SK-MEL-5 (cell line): ENCODE data around the gene IL1RAPL1. TPM values are rescaled to one million over a fixed set of nuclear protein-coding genes. Genes with fewer than 3 reads are reported as not detected.
"Not testable (repeated sequence)": the region's sequence is repeated elsewhere in the genome, so short reads cannot be mapped to it uniquely, and the experiment has no call there.

Experiments
- DNase-seq: peaks from one replicate; pipeline ENCODE4 v3.0.0-alpha.2; 2016; ENCODE audit warnings: low read depth, low spot score
- in situ Hi-C: cut with HindIII; loops from 2 replicates; pipeline ENCODE4 v1.10.0; 2016; ENCODE audit warnings: low sequenced_read_pairs, high pct_unique_total_duplicates, low pct_unique_long_range_greater_than_20kb
- total RNA-seq: library from RNA; depleted of rRNA; stranded (reverse); fragments of >200 nt; shearing (Covaris generic); gene quantifications from 2 replicates; pipeline ENCODE4 v1.2.3, GENCODE V29; 2014

IL1RAPL1 gene
- total RNA-seq, 1 experiment from 2014 or later, result 0.32 TPM

DNA sequence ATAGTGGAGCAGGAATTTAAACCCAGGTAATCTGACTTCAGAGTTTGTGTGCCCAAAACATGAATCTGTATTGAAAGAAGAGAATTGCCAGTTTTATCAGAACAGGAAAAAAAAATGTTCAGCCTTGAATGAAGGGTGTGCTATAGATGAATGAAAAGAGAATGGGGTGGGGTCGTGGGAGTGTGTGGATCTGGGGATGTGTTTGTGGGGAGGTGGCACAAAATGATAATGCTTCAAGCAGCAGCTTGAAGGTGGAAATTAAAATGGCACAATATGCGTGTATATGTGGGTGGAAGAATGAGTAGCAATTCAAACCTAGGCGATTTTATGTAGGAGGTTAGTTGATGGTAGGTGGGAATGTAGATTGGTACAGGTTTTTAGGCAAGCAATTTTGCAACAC is 122.2 kb downstream of the IL1RAPL1 start:
- DNase-seq, result no peak
- in situ Hi-C loops, result no loop called here

DNA sequence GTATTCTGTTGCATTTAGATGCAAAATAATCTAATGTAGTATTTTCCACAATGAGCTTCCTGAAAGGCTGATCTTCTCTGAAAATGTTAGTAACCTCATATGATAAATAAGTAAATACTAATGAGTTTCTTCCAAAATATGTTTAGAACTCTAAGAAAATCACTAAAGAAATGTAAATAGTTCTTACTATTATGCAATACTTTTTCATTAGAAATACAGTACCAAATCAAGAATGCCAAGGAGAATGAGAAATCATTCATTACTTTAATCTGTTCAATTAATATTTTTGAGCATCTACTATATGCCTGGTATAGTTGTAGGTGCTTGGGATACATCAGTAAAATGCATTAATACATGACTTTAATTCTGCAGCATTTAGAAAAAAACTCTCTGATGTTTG is 130.6 kb downstream of the IL1RAPL1 start:
- in situ Hi-C loops, result no loop called here
- no peak for DNase-seq

DNA sequence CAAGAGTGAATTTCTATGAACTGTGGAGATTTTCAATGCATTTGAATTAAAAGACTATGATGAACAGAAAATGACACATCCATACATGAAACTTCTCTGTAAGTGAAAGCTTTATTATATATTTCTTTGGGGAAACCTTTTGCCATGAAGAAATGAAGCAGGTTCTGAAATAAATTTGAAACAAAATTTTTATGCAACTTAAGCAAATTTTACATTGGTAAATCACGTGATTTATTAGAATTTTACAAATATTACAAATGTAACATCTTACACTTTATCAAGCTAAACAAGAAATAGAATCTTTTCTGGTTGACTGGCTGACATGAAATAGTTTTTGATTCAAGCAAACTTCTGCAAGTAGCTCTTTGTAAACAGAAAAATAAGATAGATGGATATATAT is 131.2 kb downstream of the IL1RAPL1 start:
- in situ Hi-C loops, result no loop called here
- no peak for DNase-seq

DNA sequence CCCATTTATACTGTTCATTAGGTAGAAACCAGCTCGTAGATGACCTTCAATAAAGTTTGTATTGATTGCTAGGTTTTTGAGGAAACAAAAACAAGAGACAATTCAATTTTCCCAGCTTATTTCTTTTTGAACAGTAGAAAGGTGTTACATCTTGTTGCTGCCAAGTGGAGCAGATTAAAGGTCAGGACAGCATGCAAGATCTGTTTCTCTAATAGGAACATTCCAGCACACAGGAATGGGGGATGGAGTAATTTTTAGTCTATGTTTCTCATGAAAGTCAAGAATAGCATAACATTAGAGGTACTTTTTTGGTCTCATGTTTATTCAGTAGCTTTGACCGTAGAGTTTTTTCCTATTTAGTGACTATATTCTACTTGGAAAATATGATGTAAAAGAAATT is 132.4 kb downstream of the IL1RAPL1 start:
- DNase-seq, result no peak
- in situ Hi-C loops, result no loop called here

DNA sequence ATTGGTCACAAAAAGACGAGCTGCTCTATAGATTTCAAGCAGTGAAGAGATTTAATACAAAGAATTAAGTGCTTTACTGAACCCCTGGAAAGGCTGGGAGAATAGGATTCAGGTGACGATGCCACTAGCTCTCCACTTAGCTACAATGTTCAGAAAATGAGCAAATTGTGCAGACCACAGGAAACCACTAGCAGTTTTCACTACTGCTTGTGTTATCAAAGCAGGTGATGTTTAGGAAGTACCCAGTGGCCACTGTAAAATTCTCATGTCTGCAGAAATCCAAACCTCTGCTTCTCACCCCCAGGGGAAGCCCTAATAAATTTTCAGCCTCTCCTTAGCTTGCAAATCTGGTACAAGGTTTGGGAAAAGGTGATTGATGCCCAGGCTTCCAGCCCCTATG is 165.1 kb downstream of the IL1RAPL1 start:
- in situ Hi-C loops, result no loop called here
- no peak for DNase-seq

DNA sequence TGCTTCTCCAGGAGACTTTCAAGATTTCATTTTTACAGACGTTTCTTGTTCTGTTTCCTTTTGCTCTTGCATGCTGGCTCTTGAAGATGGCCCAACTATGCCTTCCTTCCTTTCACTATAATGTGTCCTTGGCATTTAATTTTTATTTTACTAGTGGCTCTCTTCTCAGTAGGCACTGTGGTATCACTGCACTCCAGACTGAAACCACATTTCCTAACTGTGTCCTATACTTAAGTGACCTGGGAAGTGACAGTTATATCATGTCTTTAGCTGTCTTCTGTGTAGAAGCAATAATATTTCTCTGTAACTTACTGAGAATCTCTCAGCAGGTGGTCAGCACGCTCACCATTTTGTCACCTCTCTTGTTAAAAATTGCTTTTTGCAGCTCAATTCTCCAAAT is 168.9 kb downstream of the IL1RAPL1 start:
- in situ Hi-C loops, result no loop called here
- DNase-seq, result no peak

DNA sequence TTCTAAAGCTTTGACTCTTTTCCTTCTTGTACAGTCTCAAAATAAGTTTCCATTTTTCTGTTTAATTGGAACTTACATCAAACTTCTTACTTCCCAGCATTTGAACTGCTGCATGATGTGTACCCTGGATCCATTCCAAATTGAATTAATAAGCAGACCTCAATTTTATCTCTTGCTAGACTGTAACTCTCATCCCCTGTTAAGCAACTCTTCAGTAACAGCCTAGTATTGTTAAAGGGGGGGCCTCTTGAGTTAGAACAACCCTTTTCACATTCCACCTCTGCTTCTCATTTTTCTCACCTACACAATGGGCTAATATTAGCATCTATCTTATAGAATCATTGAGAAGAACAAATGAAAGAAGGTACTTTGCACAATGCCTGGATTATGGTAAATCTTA is 169.4 kb downstream of the IL1RAPL1 start:
- no peak for DNase-seq

DNA sequence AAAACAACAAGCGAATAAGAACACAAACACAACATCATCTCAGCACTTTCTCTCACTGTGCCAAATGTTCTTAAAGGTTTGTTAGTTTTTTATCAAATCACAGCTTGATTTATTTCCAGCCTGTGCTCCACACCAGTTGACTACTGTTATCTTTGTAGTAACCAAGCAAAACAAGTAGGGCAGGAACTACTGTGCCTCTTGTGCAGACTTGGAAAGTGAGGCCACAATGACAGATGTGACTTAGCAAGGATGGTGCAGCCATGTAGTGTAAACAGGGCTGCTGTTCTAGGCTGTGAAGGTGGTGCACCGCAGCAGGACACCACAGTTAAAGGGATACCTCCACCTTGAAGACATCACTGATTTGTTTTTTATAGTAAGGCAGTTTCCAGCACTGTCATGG is 170.0 kb downstream of the IL1RAPL1 start:
- DNase-seq, result no peak
- in situ Hi-C loops, result no loop called here

More for the DNA sequence above, 169.4 kb downstream of the IL1RAPL1 start:
- in situ Hi-C loops, result no loop called here

DNA sequence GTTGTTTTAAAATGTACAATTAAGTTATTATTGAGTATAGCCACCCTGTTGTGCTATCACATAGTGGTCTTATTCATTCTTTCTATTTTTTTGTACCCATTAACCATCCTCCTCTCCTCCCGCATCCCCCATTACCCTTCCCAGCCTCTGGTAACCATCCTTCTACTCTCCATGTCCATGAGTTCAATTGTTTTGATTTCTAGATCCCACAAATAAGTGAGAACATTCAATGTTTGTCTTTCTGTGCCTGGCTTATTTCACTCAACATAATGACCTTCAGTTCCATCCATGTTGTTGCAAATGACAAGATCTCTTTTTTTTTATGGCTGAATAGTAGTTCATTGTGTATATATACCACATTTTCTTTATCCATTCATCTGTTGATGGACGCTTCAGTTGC is 179.3 kb downstream of the IL1RAPL1 start:
- in situ Hi-C loops, DNase-seq: not testable (repeated sequence)

DNA sequence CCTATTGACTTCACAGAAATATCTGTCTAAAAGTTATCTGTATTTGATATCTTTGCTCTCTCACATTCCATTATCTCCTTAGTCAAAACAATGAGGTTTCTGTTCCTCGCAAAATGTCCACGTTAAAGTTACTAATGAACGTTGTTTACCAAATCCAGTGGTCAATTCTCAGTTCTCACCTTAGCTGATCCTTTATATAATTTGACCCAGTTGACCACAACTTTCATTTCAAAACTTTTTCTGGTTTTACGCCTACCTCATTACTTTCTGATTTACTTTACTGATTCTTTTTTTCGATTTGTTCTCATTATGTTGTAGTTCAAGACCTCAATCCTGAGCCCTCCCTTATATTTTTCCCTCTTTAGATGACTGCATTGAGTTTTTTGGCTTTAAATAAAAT is 186.6 kb downstream of the IL1RAPL1 start:
- DNase-seq, result no peak
- in situ Hi-C loops, result no loop called here

DNA sequence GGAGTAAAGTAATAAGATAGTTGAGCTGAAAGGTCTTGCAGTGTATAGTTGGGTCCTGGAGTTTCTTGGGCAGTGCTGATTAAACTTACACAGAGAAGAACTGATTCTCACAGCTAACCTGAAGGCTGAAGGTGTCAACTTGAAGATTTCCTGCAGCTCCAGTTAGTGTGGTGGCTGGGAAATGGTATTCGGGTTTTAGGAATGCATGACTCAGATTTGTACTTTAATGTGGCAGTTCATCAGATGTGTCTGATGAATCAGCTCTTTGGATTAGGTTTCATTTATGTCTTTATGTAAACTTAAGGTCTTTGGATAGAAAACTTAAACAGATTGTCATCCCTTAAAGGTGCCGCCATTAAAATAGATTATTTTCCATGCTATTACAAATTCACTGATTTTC is 200.0 kb downstream of the IL1RAPL1 start:
- in situ Hi-C loops, result no loop called here
- DNase-seq, result no peak

DNA sequence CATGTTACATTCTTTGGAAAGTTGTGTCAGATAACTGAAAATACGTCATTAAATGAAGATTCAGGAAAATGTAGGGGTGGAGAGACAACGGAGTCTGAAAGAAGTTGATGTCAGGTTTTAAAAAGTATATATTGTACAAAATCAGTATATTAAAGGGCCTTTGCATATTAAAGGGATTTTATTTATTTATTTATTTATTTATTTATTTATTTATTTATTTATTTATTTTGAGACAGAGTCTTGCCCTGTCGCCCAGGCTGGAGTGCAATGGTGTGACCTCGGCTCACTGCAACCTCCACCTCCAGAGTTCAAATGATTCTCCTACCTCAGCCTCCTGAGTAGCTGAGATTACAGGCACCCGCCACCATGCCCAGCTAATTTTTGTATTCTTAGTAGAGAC is 213.4 kb downstream of the IL1RAPL1 start:
- in situ Hi-C loops, DNase-seq: not testable (repeated sequence)

DNA sequence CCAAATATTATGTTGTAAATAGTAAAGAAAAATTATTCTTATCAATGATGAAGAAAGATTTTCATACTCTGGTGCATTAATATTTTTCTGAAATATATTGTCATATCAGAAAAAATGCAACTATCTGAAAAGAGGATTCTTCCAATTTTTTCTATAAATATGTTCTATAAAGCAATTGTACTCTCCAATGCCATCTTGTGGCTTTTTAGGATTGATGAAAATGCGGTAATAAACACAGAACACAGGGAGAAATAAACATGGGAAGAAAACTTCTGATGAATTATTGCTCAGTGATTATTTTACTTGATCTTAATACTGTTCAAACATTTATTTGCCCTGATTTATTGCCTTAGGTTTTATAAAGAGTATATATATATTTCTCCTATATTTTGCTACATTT is 215.4 kb downstream of the IL1RAPL1 start:
- in situ Hi-C loops, result no loop called here

DNA sequence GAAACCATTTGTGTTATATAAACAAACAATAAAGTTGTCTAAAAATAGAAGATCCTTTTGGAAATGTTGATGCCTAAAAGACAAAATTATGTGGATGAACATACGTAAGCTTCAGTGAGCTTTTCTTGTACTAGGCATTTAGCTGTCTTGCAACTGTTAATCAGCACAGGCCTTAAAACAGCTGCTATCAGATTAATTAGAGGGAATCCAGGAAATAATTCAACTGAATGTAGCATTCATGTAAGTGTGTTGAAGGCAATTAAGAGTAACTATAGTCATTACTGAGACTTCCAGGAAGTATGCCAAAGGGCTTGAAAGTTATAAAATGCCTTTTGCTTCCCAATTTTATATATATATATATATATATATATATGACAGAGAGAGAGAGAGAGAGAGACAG is 248.7 kb downstream of the IL1RAPL1 start:
- DNase-seq, result no peak
- in situ Hi-C loops, result no loop called here

More for the DNA sequence above, 215.4 kb downstream of the IL1RAPL1 start:
- DNase-seq, result peak; percentile 5

DNA sequence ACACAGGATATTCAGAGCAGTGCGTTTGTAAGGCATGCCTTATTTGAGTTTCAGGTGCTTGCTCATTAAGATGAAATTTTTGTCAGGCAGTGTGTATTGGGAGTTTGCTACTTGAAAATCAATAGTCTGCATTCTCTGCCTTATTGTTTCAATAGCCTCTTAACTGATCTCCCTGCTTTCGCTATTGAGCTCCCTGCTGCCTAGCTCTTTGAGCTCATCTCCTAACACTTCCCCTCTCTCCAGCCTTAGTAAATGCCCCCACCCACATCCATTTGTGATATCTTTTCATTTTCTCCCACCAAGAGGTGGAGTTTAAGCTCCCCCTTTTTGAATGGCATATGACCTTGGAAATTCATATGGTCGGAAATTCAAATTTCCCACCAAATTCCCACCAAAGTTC is 256.6 kb downstream of the IL1RAPL1 start:
- DNase-seq, result no peak

DNA sequence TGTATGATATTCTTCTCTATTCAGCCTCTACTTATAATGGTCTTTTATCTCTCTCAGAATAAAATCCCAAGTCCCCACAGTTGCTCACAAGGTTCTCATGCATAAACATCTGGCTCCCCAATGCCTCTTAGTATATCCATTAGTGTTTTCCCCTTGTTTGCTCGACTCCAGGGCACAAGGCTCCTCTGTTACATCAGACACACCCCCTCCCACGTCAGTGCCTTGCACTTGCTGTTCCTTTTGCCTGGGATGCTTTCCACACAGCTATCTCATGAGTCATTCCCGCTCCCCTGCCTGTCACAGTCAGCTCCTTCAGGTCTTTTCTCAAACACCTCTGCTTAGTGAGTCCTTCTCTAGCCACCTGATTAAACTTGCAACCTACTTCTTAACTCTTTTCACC is 260.2 kb downstream of the IL1RAPL1 start:
- peak; percentile 25 for DNase-seq
- in situ Hi-C loops, result no loop called here

More for the DNA sequence above, 256.6 kb downstream of the IL1RAPL1 start:
- in situ Hi-C loops, result no loop called here

DNA sequence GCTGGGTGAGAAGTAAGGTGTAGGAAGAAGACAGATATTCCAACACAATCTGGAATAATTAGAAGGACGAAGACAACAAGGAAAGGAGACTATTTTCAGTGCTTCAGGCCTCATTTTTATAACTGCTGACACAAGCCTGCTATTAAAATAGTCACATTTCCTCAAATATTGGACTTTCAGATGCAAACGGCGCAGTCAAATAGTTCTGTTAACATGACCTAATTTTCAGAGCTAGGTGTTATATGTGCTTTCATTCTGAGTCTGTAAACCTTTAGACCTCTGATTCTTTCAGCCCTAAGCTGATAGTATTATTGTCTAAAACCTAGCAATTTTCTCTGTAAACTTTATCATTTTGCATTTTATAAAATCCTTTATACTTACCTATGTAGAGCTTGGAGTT is 261.5 kb downstream of the IL1RAPL1 start:
- in situ Hi-C loops, result no loop called here
- no peak for DNase-seq

DNA sequence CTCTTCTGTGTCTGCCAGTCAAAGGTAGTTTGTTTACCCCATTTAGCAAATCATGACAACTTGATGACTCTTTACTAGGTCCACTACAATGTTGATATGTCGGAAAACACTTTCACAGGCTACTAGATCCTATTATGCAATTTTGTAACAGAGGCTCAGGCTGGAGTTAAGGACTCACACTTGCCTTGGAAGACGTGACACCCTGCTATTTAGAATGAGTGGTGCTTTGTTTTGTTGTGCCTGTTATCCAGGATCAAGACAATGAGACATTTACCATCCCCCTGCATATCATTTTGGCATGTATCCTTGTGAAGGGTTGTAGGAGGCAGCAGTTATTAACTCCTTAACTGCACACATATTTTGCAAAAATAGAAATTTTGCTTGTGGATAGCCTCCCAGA is 263.7 kb downstream of the IL1RAPL1 start:
- no peak for DNase-seq
- in situ Hi-C loops, result no loop called here

DNA sequence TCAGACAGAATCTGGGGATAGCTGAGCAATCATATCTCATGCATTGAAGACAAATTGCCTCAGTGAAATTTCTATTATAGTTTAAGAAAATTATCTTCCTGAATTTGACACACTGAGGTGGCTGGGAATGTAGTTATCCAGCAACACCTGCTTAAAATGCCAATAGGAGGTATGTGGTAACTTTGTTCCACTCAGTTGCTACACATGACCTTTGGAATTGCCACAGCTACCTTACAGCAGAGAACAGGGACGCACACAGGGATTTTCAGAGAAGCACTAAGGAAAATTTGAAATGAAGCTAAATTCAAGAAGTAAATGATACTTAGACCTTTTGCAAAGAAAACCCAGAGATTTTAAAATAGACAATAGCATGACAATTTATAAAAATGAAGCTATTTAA is 264.6 kb downstream of the IL1RAPL1 start:
- DNase-seq, result no peak
- in situ Hi-C loops, result no loop called here

DNA sequence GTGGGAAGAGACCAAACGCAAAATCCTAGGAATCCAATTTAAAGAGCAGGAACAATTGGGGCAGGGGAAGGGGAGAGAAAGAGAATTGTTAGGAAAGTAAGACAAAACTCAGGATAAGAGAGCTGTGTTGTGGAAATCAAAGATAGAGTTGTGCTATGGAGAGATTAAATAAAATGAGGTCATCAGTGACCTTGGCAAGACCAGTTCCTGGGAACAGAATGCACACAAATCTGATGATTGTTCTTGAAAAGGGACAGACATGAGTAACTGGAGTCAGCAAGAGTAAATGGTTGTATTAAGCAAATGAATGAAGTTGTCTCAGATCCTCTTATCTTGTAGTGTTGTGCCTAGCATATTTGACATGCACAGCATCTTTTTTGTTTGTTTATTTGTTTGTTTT is 267.4 kb downstream of the IL1RAPL1 start:
- in situ Hi-C loops, result no loop called here
- no peak for DNase-seq
